Naive thymus-derived CD4-positive, alpha-beta T cell (primary cell): ENCODE results near the gene CD151. TPM values are rescaled to one million over a fixed set of nuclear protein-coding genes. Genes with fewer than 3 reads are reported as not detected.

Experiments
- ATAC-seq: fragments of 150-1000 bp; cut with Tn5 transposase; 2 replicates; pipeline ENCODE4 v1.10.0; 2021; ENCODE audit warnings: mild to moderate bottlenecking, moderate library complexity
- CTCF ChIA-PET: fragments of 350-600 bp; sonication (Branson Sonifier 250); formaldehyde crosslinking; loops from one replicate; lab custom pipeline; 2021; ENCODE audit warnings: antibody characterized with exemption; lab: Charles Lee
- POLR2A ChIA-PET: fragments of 350-600 bp; sonication (Branson Sonifier 250); formaldehyde crosslinking; loops from one replicate; lab custom pipeline; 2021; ENCODE audit warnings: antibody characterized with exemption, inconsistent platforms; lab: Charles Lee
- DNase-seq, 9 donors: peaks; one replicate each; pipeline versions ENCODE4 v3.0.0 to v3.0.0-alpha.2; 2020 to 2022; ENCODE audit warnings: mixed read lengths in 1 of 9
- H3K27ac ChIP-seq: one replicate; pipeline ENCODE4 v1.7.0; 2013; ENCODE audit warnings: mild to moderate bottlenecking, low read depth, low read length, moderate library complexity
- H3K27me3 ChIP-seq, 2 donors: one replicate each; pipeline ENCODE4 v1.7.0; 2013; ENCODE audit warnings: low read length in 2 of 2, mild to moderate bottlenecking in 2 of 2, moderate library complexity in 2 of 2; ENCODE audit not compliant: control insufficient read depth in 2 of 2, insufficient read depth in 2 of 2
- H3K36me3 ChIP-seq, 3 experiments: 1 replicate in 2 of 3; 2 replicates in 1 of 3; pipeline ENCODE4 v1.7.0; 2013; ENCODE audit warnings: low read length in 3 of 3, mild to moderate bottlenecking in 3 of 3, moderate library complexity in 1 of 3; ENCODE audit not compliant: insufficient read depth in 3 of 3, control insufficient read depth in 2 of 3
- H3K4me1 ChIP-seq, 2 donors: one replicate each; pipeline ENCODE4 v1.7.0; 2013; ENCODE audit warnings: low read length in 2 of 2, mild to moderate bottlenecking in 2 of 2, moderate library complexity in 1 of 2; ENCODE audit not compliant: control insufficient read depth in 2 of 2, insufficient read depth in 2 of 2
- H3K4me3 ChIP-seq: 2 replicates; pipeline ENCODE4 v1.7.0; 2013; ENCODE audit warnings: mild to moderate bottlenecking, low read length
- H3K9me3 ChIP-seq, 3 experiments: 1 replicate in 2 of 3; 2 replicates in 1 of 3; pipeline ENCODE4 v1.7.0; 2013; ENCODE audit warnings: low read length in 3 of 3; ENCODE audit not compliant: control insufficient read depth in 2 of 3
- H3K27ac Mint-ChIP-seq, 9 donors: one replicate each; pipeline ENCODE4 v1.8.0; 2020 to 2022; ENCODE audit warnings: mixed read lengths in 9 of 9, mild to moderate bottlenecking in 8 of 9, moderate library complexity in 5 of 9, inconsistent platforms in 2 of 9
- H3K27me3 Mint-ChIP-seq, 5 donors: one replicate each; pipeline ENCODE4 v1.8.0; 2021 to 2022; ENCODE audit warnings: mixed read lengths in 5 of 5, mild to moderate bottlenecking in 1 of 5
- H3K36me3 Mint-ChIP-seq, 5 donors: one replicate each; pipeline ENCODE4 v1.8.0; 2020 to 2022; ENCODE audit warnings: mixed read lengths in 5 of 5, mild to moderate bottlenecking in 3 of 5, inconsistent platforms in 1 of 5
- H3K4me1 Mint-ChIP-seq, 7 donors: one replicate each; pipeline ENCODE4 v1.8.0; 2020 to 2022; ENCODE audit warnings: mixed read lengths in 7 of 7, mild to moderate bottlenecking in 3 of 7, inconsistent platforms in 1 of 7
- H3K4me3 Mint-ChIP-seq, 10 donors: one replicate each; pipeline ENCODE4 v1.8.0; 2020 to 2022; ENCODE audit warnings: mild to moderate bottlenecking in 10 of 10, mixed read lengths in 10 of 10, moderate library complexity in 6 of 10, inconsistent platforms in 2 of 10
- H3K9me3 Mint-ChIP-seq, 11 donors: one replicate each; pipeline ENCODE4 v1.8.0; 2020 to 2022; ENCODE audit warnings: mixed read lengths in 11 of 11, mild to moderate bottlenecking in 4 of 11, inconsistent platforms in 1 of 11, moderate library complexity in 1 of 11
- intact Hi-C, 2 donors: fragments of 100-400 bp; cut with micrococcal nuclease; formaldehyde crosslinking; loops; one replicate each; pipeline ENCODE4 v1.15.1; 2023
- polyA plus RNA-seq, 2 donors: library from polyadenylated mRNA; unstranded; fragments of 300-500 nt; fragmentation: Illumina TruSeq; gene quantifications; one replicate each; pipeline ENCODE4 v1.2.3, GENCODE V29; 2021
- total RNA-seq, 6 experiments: library from RNA in 5 of 6; stranded (reverse) in 5 of 6; gene quantifications; 1 replicate in 5 of 6; 2 replicates in 1 of 6; pipeline ENCODE4 v1.2.3 and lab custom pipeline; 2021 to 2026

The CD151 gene
- total and polyA plus RNA-seq, 7 experiments from 2014 or later, result 4.0 to 62.9 (median 9.8) TPM

DNA sequence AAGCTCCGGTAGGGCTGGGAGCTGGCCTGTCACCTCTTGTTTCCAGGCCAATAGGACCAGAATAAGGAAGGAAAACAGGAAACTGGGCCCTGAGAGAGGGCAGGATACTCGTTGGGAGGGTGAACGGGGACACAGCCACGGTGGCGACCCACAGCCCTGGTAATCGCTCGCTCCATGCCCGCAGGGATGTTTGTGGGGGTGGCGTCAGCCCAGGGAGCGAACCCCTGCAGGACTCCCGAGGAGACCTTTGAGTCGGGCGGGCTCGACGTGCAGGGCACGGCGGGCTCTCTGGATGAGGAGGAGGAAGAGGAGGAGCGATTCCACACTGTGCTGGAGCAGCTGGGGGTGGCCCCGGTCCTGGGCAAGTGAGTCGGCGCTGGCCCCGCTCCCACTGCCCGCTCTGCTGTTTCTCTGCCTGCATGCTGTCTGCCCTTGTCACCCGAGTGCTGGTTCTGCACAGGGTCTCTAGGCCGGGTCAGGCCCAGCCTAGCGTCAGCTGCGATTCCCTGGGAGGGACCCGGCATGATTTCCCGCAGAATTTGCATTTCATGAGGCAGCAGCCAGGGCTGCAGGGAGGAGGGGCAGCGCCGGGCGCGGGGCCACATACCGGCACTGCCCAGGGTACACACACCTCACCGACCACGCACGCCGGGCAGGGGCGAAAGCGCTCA, 3.4 kb upstream of the CD151 start:
- H3K9me3 Mint-ChIP-seq, result peaks cover 0 to 3% (median 0%) of the 10 kb centered on the region in 11 donors
- peaks cover 0 to 11% of the 10 kb centered on the region in 2 donors for H3K27me3 ChIP-seq
- POLR2A ChIA-PET, result interaction anchor here (2.0 to 7.8 kb wide), 4 partner anchors 11 to 20 kb away, joined by 7 to 79 read pairs (median 20); partner anchors contain the start of genes PNPLA2, POLR2L, RPLP2 and TSPAN4
- peaks cover 14 to 52% (median 24%) of the 10 kb centered on the region in 5 donors for H3K27me3 Mint-ChIP-seq
- peaks cover 0 to 9% (median 3%) of the 10 kb centered on the region in 5 donors for H3K36me3 Mint-ChIP-seq
- DNase-seq, result no peak
- H3K4me3 ChIP-seq, result no peak overlapping the region
- CTCF ChIA-PET, result interaction anchor here (0.9 to 1.0 kb wide), 2 partner anchors 11 to 19 kb away, joined by 3 to 4 read pairs; partner anchors contain the start of gene PNPLA2
- peak overlapping the region in 9 of 10 donors; percentile 48 to 83 (median 60) for H3K4me3 Mint-ChIP-seq
- H3K4me1 Mint-ChIP-seq, result peaks cover 5 to 36% (median 32%) of the 10 kb centered on the region in 7 donors
- no peak overlapping the region for H3K27ac ChIP-seq
- no peak overlapping the region for H3K27ac Mint-ChIP-seq
- no peak for ATAC-seq
- H3K4me1 ChIP-seq, result peaks cover 16 to 47% of the 10 kb centered on the region in 2 donors
- intact Hi-C loops, result no loop called here
- H3K9me3 ChIP-seq, result no peaks in the 10 kb centered on the region
- peaks cover 0 to 11% (median 0%) of the 10 kb centered on the region in 3 experiments for H3K36me3 ChIP-seq

DNA sequence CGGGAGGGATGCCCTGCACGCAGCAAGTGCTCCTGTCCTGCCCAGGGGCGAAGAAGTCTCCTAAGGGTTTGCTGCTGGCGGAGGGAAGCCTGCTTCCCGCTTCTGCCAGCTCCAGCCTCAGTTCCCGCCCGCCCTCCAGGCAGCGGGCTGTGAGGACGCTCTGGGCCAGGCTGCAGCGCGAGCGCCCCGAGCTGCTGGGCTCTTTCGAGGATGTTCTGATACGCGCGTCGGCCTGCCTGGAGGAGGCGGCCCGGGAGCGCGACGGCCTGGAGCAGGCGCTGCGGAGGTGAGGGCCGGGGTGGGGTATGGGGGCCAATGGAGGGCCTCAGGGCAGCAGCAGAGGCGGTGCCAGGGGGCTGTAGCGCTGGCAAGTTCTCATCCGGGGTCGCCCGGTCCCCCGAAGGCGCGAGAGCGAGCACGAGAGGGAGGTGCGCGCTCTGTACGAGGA, 2.9 kb upstream of the CD151 start:
- intact Hi-C loops, result loop anchor here in 1 of 2 donors (1.0 kb wide), 1 partner anchor 10 kb away; no protein-coding TSS in a partner anchor
- POLR2A ChIA-PET, result interaction anchor here (2.0 to 7.8 kb wide), 4 partner anchors 11 to 21 kb away, joined by 7 to 79 read pairs (median 20); partner anchors contain the start of genes PNPLA2, POLR2L, RPLP2 and TSPAN4

DNA sequence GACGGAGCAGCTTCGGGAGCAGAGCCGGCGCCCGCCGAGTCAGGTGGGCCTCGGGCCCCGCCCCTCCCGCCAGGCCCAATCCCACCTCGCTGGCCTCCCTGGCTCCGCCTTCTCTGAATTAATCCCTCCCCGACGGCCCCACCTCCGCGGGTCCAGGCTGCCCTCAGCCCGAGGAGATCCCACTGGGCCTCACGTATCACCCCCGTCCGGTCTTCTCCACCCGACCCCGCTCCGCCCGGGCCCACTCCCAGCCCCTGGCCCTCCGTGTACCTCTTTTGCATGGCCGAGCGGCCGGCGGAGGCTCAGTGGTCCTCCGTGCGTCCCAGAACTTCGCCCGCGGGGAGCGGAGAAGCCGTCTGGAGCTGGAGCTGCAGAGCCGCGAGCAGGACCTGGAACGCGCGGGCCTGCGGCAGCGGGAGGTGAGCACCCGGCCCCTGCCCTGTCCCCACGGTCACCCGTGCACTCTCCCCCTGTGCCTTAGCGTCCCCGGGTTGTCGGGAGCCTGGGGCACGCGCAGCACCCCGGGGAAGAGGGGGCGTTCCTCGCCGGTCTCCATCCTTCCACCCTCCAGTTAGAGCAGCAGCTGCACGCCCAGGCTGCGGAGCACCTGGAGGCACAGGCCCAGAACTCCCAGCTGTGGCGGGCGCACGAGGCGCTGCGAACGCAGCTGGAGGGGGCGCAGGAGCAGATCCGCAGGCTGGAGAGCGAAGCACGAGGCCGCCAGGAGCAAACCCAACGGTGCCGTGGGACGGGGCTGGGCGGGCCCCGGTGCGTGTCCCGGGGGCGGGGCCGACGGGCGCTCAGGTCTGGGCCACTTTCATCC, 2.2 kb upstream of the CD151 start:
- POLR2A ChIA-PET, result interaction anchor here (0.5 to 7.8 kb wide), 5 partner anchors 12 to 269 kb away, joined by 3 to 79 read pairs (median 9); partner anchors contain the start of genes PNPLA2, POLR2L, RPLP2 and TSPAN4
- H3K4me3 ChIP-seq, result peak overlapping the region; percentile 35
- H3K4me3 Mint-ChIP-seq, result peak overlapping the region; percentile 25 to 83 (median 52)

More for the DNA sequence above, 2.9 kb upstream of the CD151 start:
- Mint-ChIP-seq H3K36me3 (peaks cover 0 to 6% (median 3%) of the 10 kb centered on the region in 5 donors), H3K9me3 (peaks cover 0 to 3% (median 0%) of the 10 kb centered on the region in 11 donors), H3K27me3 (peaks cover 14 to 53% (median 24%) of the 10 kb centered on the region in 5 donors), H3K4me1 (peaks cover 5 to 37% (median 32%) of the 10 kb centered on the region in 7 donors), H3K4me3 (peak overlapping the region in 9 of 10 donors; percentile 23 to 83 (median 54)), H3K27ac (no peak overlapping the region)
- Histone ChIP-seq H3K9me3 (no peaks in the 10 kb centered on the region), H3K27ac (no peak overlapping the region), H3K4me1 (peaks cover 16 to 47% of the 10 kb centered on the region in 2 donors), H3K4me3 (peak overlapping the region; percentile 35), H3K36me3 (peaks cover 0 to 6% (median 0%) of the 10 kb centered on the region in 3 experiments), H3K27me3 (peaks cover 0 to 11% of the 10 kb centered on the region in 2 donors)
- ATAC-seq (no peak), DNase-seq (no peak)
- CTCF ChIA-PET, result interaction anchor here (1.0 kb wide), 1 partner anchor 11 kb away, joined by 3 read pairs; the partner anchor contains the start of gene PNPLA2

DNA sequence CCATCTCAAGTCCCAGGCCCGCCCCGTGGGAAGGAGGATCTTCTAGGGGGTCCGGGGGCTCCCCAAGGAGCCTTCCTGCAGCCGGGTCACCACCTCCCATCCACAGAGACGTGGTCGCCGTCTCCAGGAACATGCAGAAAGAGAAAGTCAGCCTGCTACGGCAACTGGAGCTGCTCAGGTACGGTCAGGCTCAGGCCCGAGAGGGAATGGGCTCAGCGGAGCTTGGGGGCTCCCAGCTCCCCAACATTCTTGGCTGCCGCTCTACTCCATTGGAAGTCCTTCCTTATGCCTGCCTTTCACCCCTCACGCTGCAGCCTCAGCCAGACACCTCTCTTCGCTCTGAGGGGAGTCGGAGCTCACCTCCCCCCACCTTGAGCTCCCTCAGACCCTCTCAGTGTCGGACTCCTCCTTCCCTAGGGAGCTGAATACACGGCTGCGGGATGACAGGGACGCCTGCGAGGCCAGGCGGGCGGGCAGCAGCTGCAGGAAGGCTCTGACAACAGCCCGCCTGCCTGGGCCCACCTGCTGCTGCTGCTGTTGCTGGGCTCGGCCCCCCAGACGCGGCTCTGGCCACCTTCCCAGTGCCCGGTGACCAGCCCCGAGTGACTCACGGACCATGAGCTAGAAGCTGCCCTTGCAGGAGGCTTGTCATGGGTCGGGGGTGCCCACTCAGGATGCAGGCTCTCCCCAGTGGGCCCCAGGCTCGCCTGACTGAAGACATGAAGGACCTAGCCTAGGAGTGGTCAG, 1.5 kb upstream of the CD151 start:
- DNase-seq (no peak), ATAC-seq (no peak)
- Histone ChIP-seq H3K4me1 (peaks cover 15 to 43% of the 10 kb centered on the region in 2 donors), H3K27ac (no peak overlapping the region), H3K4me3 (no peak overlapping the region), H3K9me3 (no peaks in the 10 kb centered on the region), H3K27me3 (peaks cover 0 to 11% of the 10 kb centered on the region in 2 donors), H3K36me3 (no peaks in the 10 kb centered on the region)
- H3K9me3 Mint-ChIP-seq, result peaks cover 0 to 1% (median 0%) of the 10 kb centered on the region in 11 donors
- peaks cover 0 to 3% (median 0%) of the 10 kb centered on the region in 5 donors for H3K36me3 Mint-ChIP-seq
- peak overlapping the region in 1 of 9 donors; percentile 9 for H3K27ac Mint-ChIP-seq
- CTCF ChIA-PET, result interaction anchor here (1.1 kb wide), 1 partner anchor 13 kb away, joined by 3 read pairs; the partner anchor contains the start of gene PNPLA2
- H3K4me3 Mint-ChIP-seq, result peak overlapping the region; percentile 29 to 83 (median 60)
- POLR2A ChIA-PET, result interaction anchor here (0.5 to 7.8 kb wide), 6 partner anchors 11 to 270 kb away, joined by 3 to 79 read pairs (median 7); partner anchors contain the start of genes PIDD1, PNPLA2, POLR2L and RPLP2
- peaks cover 5 to 37% (median 32%) of the 10 kb centered on the region in 7 donors for H3K4me1 Mint-ChIP-seq
- peaks cover 14 to 53% (median 24%) of the 10 kb centered on the region in 5 donors for H3K27me3 Mint-ChIP-seq
- intact Hi-C loops, result no loop called here

More for the DNA sequence above, 2.2 kb upstream of the CD151 start:
- Mint-ChIP-seq H3K36me3 (peaks cover 0 to 3% (median 0%) of the 10 kb centered on the region in 5 donors), H3K27ac (no peak overlapping the region), H3K27me3 (peaks cover 14 to 53% (median 24%) of the 10 kb centered on the region in 5 donors), H3K4me1 (peaks cover 5 to 37% (median 32%) of the 10 kb centered on the region in 7 donors), H3K9me3 (peaks cover 0 to 1% (median 0%) of the 10 kb centered on the region in 11 donors)
- H3K9me3 ChIP-seq, result no peaks in the 10 kb centered on the region
- no peak overlapping the region for H3K27ac ChIP-seq
- H3K27me3 ChIP-seq, result peaks cover 0 to 11% of the 10 kb centered on the region in 2 donors
- peak in 1 of 9 donors; percentile 65 for DNase-seq
- intact Hi-C loops, result loop anchor here in 1 of 2 donors (1.0 kb wide), 1 partner anchor 10 kb away; no protein-coding TSS in a partner anchor
- ATAC-seq, result peak; percentile 46
- CTCF ChIA-PET, result interaction anchor here (1.0 to 1.1 kb wide), 2 partner anchors 12 kb away, joined by 3 read pairs; partner anchors contain the start of gene PNPLA2
- no peaks in the 10 kb centered on the region for H3K36me3 ChIP-seq
- peaks cover 16 to 47% of the 10 kb centered on the region in 2 donors for H3K4me1 ChIP-seq

DNA sequence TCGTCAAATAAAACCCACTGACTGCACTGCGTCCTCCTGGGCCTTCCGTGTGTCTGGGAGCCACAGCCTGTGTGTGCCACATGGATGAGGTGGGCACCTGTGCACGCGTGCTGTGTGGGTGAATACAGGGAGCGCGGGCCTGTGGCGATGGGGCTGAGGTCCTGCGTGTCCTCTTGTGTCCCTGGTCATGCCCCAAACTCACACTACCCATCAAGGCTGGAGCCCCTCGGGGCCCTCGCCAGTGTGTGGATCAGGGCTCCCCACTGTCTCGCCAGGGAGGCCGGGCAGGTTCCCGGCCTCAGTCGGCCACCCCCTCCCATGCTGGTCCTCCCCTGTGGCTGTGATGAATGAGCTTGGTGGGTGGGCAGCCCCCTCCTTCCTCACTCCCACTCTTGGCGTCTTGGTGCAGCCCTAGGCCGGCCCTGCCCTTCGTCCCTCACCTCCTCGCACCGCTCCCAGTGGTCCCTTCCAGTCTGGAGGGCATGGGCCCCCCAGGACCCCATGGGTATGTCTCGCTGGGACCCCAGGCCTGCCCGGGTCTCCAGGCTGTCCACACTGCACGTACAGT, 707 bp upstream of the CD151 start:
- peaks cover 5 to 33% (median 31%) of the 10 kb centered on the region in 7 donors for H3K4me1 Mint-ChIP-seq
- peaks cover 0 to 1% (median 0%) of the 10 kb centered on the region in 11 donors for H3K9me3 Mint-ChIP-seq
- no peak overlapping the region for H3K27ac Mint-ChIP-seq
- peaks cover 0 to 3% (median 0%) of the 10 kb centered on the region in 3 experiments for H3K36me3 ChIP-seq
- no peak overlapping the region for H3K4me3 ChIP-seq
- H3K4me1 ChIP-seq, result peaks cover 10 to 41% of the 10 kb centered on the region in 2 donors
- CTCF ChIA-PET, result interaction anchor here (1.1 kb wide), 1 partner anchor 13 kb away, joined by 3 read pairs; the partner anchor contains the start of gene PNPLA2
- peaks cover 0 to 11% of the 10 kb centered on the region in 2 donors for H3K27me3 ChIP-seq
- peaks cover 14 to 53% (median 21%) of the 10 kb centered on the region in 5 donors for H3K27me3 Mint-ChIP-seq
- H3K36me3 Mint-ChIP-seq, result peaks cover 0 to 3% (median 0%) of the 10 kb centered on the region in 5 donors
- H3K4me3 Mint-ChIP-seq, result peak overlapping the region in 9 of 10 donors; percentile 15 to 83 (median 54)
- ATAC-seq, result no peak
- intact Hi-C loops, result loop anchor here in 1 of 2 donors (1.0 kb wide), 1 partner anchor 10 kb away; the partner anchor contains the start of genes POLR2L and TSPAN4
- H3K27ac ChIP-seq, result no peak overlapping the region
- no peaks in the 10 kb centered on the region for H3K9me3 ChIP-seq
- no peak for DNase-seq
- POLR2A ChIA-PET, result interaction anchor here (0.8 to 7.8 kb wide), 3 partner anchors 11 to 27 kb away, joined by 3 to 79 read pairs (median 32); partner anchors contain the start of genes PIDD1, PNPLA2, POLR2L and TSPAN4
